Epithelial cell of proximal tubule (primary cell): ENCODE measurements around the gene SLC16A1. TPM values are rescaled to one million over a fixed set of nuclear protein-coding genes. Genes with fewer than 3 reads are reported as not detected.

ENCODE experiments used
- DNase-seq: peaks from one replicate; pipeline ENCODE4 v3.0.0-alpha.2; 2011; ENCODE audit warnings: low read depth
- H3K4me3 ChIP-seq: 2 replicates; pipeline ENCODE4 v1.5.1; 2011; ENCODE audit warnings: low read depth, mild to moderate bottlenecking, low read length
- CTCF ChIP-seq: conservative IDR thresholded peaks from 2 replicates; pipeline ENCODE4 v1.5.1; 2012; ENCODE audit warnings: low read depth, mild to moderate bottlenecking, low read length
- total RNA-seq: library from RNA; depleted of rRNA; stranded (reverse); fragments of >200 nt; gene quantifications from 2 replicates; pipeline ENCODE4 v1.2.3, GENCODE V29; 2015

The SLC16A1 gene
- total RNA-seq, 1 donor from 2014 or later: 61.4 TPM

- no peak overlapping the region for H3K4me3 ChIP-seq
- DNase-seq: no peak
- no peak for TF ChIP-seq CTCF
Observed at GRCh38 chr1:112909847-112910246, 46.1 kb downstream of the SLC16A1 start.

- TF ChIP-seq CTCF: no peak
- DNase-seq: no peak
- H3K4me3 ChIP-seq: no peak overlapping the region
Observed at GRCh38 chr1:112906150-112906698, 49.8 kb downstream of the SLC16A1 start.

- DNase-seq: no peak
- no peak for TF ChIP-seq CTCF
- H3K4me3 ChIP-seq: no peak overlapping the region
Observed at GRCh38 chr1:112905395-112906149, 50.4 kb downstream of the SLC16A1 start.

GRCh38 chr1:112904831-112905261, 51.1 kb downstream of the SLC16A1 start:
- H3K4me3 ChIP-seq: no peak overlapping the region
- TF ChIP-seq CTCF: no peak
- no peak for DNase-seq

- no peak for TF ChIP-seq CTCF
- DNase-seq: no peak
- no peak overlapping the region for H3K4me3 ChIP-seq
Observed at GRCh38 chr1:112904071-112904830, 51.7 kb downstream of the SLC16A1 start.

- no peak for TF ChIP-seq CTCF
- no peak for DNase-seq
- no peak overlapping the region for H3K4me3 ChIP-seq
Observed at GRCh38 chr1:112902221-112902620, 53.8 kb downstream of the SLC16A1 start.
